Measurements from ENCODE around the gene ASPN. TPM values are rescaled to one million over a fixed set of nuclear protein-coding genes. Genes with fewer than 3 reads are reported as not detected.

ASPN gene
- total RNA-seq, 2 experiments from 2014 or later = not detected

DNA sequence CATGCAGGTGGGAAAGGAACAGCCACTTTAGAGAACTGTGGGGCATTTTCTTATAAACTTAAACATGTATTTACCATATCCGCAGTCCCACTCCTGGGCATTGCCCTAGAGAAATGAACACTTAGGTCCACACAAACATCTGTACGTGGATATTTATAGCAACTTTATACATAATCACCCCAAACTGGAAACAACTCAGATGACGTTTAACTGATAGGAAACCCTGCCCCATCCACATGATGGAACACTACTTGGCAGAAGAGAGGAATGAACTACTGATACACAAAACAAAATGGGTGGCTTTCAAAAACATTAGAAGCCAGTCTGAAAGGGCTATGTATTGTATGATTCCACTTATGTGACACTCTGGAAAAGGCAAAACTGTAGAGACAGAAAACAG is 31.0 kb upstream of the ASPN start:
- ATAC-seq (ENCODE audit: low read depth) (no peak), DNase-seq (no peak)
- H3K27ac Mint-ChIP-seq = no peak overlapping the region
- H3K9me3 Mint-ChIP-seq = no peaks in the 10 kb centered on the region
- no peaks in the 10 kb centered on the region for H3K27me3 Mint-ChIP-seq
- peaks cover 4% of the 10 kb centered on the region for H3K4me1 Mint-ChIP-seq
- POLR2A ChIA-PET = no interaction called here
- no peak overlapping the region for H3K4me3 Mint-ChIP-seq
- H3K36me3 Mint-ChIP-seq = no peaks in the 10 kb centered on the region

DNA sequence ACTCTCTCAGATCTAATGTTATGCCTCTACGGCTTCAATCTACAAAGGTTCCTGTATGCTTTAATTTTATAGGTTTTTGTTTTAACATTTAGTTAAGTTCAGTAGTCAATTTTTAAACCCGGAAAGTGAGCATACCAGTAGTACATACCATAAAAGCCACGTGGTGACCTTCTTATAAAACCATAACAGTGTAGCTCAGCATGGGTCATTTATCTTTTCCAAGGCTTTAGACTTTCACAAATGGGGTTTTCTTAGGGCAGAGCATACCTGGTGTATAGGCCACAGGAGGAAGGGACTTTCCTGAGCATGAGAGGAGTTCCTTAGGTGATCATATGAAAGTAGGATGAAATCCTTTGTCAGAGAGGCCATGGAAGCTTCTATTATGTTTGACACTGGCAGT is 30.3 kb upstream of the ASPN start:
- no peaks in the 10 kb centered on the region for H3K36me3 Mint-ChIP-seq
- peaks cover 6% of the 10 kb centered on the region for H3K4me1 Mint-ChIP-seq
- no peak overlapping the region for H3K4me3 Mint-ChIP-seq
- no peaks in the 10 kb centered on the region for H3K9me3 Mint-ChIP-seq
- POLR2A ChIA-PET = no interaction called here
- H3K27ac Mint-ChIP-seq = no peak overlapping the region
- no peaks in the 10 kb centered on the region for H3K27me3 Mint-ChIP-seq
- ATAC-seq (ENCODE audit: low read depth) (no peak), DNase-seq (no peak)

- POLR2A ChIA-PET = no interaction called here
- no peak overlapping the region for H3K27ac Mint-ChIP-seq
- no peaks in the 10 kb centered on the region for H3K27me3 Mint-ChIP-seq
- no peaks in the 10 kb centered on the region for H3K9me3 Mint-ChIP-seq
- H3K4me1 Mint-ChIP-seq = peaks cover 11% of the 10 kb centered on the region
- no peak overlapping the region for H3K4me3 Mint-ChIP-seq
- ATAC-seq (ENCODE audit: low read depth) (no peak), DNase-seq (no peak)
- H3K36me3 Mint-ChIP-seq = no peaks in the 10 kb centered on the region
Measured at GRCh38 chr9:92510747-92511146, 28.4 kb upstream of the ASPN start.

GRCh38 chr9:92509050-92509449 is 26.7 kb upstream of the ASPN start:
- H3K27me3 Mint-ChIP-seq = no peaks in the 10 kb centered on the region
- H3K27ac Mint-ChIP-seq = no peak overlapping the region
- POLR2A ChIA-PET = no interaction called here
- ATAC-seq (ENCODE audit: low read depth) (no peak), DNase-seq (no peak)
- H3K4me3 Mint-ChIP-seq = no peak overlapping the region
- H3K36me3 Mint-ChIP-seq = no peaks in the 10 kb centered on the region
- peaks cover 11% of the 10 kb centered on the region for H3K4me1 Mint-ChIP-seq
- no peaks in the 10 kb centered on the region for H3K9me3 Mint-ChIP-seq

- no peak overlapping the region for H3K4me3 Mint-ChIP-seq
- no peaks in the 10 kb centered on the region for H3K9me3 Mint-ChIP-seq
- ATAC-seq (ENCODE audit: low read depth) = no peak
- peaks cover 11% of the 10 kb centered on the region for H3K4me1 Mint-ChIP-seq
- no peaks in the 10 kb centered on the region for H3K27me3 Mint-ChIP-seq
- POLR2A ChIA-PET = no interaction called here
- no peak overlapping the region for H3K27ac Mint-ChIP-seq
- H3K36me3 Mint-ChIP-seq = no peaks in the 10 kb centered on the region
- no peak for DNase-seq
Measured at GRCh38 chr9:92508018-92508820, 25.9 kb upstream of the ASPN start.

DNA sequence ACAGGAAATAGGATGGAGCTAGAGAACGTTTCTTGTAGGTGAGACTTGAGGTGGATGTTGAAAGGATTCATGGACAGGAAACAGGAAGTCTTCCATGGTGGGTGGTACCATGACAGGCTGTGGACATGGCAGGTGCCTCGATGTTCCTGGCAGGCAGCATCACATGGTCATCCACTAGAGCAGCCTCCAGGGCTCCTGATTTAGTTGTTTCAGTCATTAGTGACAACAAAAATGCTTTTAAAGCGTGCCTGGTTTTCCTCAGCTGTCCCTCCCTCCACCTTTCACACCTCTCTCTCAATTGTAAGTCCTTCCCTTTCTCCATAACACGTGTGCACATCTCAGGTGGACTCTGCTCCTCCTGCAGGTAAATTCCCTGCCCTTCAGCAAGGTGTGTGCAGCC is 25.2 kb upstream of the ASPN start:
- no peak overlapping the region for H3K4me3 Mint-ChIP-seq
- no peak overlapping the region for H3K27ac Mint-ChIP-seq
- no peaks in the 10 kb centered on the region for H3K27me3 Mint-ChIP-seq
- peaks cover 11% of the 10 kb centered on the region for H3K4me1 Mint-ChIP-seq
- no peaks in the 10 kb centered on the region for H3K36me3 Mint-ChIP-seq
- no peak for DNase-seq
- H3K9me3 Mint-ChIP-seq = no peaks in the 10 kb centered on the region
- POLR2A ChIA-PET = no interaction called here
- no peak for ATAC-seq (ENCODE audit: low read depth)

DNA sequence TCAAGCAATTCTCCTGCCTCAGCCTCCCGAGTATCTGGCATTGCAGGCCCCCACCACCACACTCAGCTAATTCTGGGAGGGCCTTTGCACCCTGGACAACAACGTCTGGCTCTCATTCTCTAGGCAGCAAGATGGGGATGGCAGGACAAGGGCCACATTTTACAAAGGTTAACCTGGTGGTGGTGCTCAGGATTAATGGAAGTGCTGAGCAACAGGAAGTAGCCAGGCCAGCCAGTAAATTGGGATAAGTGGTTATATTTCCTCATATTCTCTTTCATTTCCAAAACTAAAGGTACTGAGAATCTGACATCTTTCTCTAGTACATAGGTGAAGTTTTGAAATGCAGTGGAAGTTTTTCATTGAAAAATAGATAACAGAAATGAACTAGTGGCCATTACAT is 24.7 kb upstream of the ASPN start:
- no peaks in the 10 kb centered on the region for H3K27me3 Mint-ChIP-seq
- DNase-seq (no peak), ATAC-seq (ENCODE audit: low read depth) (no peak)
- POLR2A ChIA-PET = no interaction called here
- peaks cover 11% of the 10 kb centered on the region for H3K4me1 Mint-ChIP-seq
- H3K27ac Mint-ChIP-seq = no peak overlapping the region
- H3K36me3 Mint-ChIP-seq = no peaks in the 10 kb centered on the region
- H3K9me3 Mint-ChIP-seq = no peaks in the 10 kb centered on the region
- no peak overlapping the region for H3K4me3 Mint-ChIP-seq

- Mint-ChIP-seq H3K27ac (no peak overlapping the region), H3K4me3 (no peak overlapping the region), H3K9me3 (no peaks in the 10 kb centered on the region), H3K36me3 (no peaks in the 10 kb centered on the region), H3K27me3 (no peaks in the 10 kb centered on the region), H3K4me1 (peaks cover 11% of the 10 kb centered on the region)
- POLR2A ChIA-PET = no interaction called here
- ATAC-seq (ENCODE audit: low read depth) (no peak), DNase-seq (no peak)
Measured at GRCh38 chr9:92506184-92506857, 24.0 kb upstream of the ASPN start.

GRCh38 chr9:92504881-92505280 is 22.6 kb upstream of the ASPN start:
- Mint-ChIP-seq H3K4me3 (no peak overlapping the region), H3K27ac (no peak overlapping the region), H3K4me1 (peaks cover 7% of the 10 kb centered on the region), H3K9me3 (no peaks in the 10 kb centered on the region), H3K36me3 (no peaks in the 10 kb centered on the region), H3K27me3 (no peaks in the 10 kb centered on the region)
- POLR2A ChIA-PET = no interaction called here
- no peak for DNase-seq
- ATAC-seq (ENCODE audit: low read depth) = no peak

- no peaks in the 10 kb centered on the region for H3K9me3 Mint-ChIP-seq
- H3K36me3 Mint-ChIP-seq = no peaks in the 10 kb centered on the region
- DNase-seq (no peak), ATAC-seq (ENCODE audit: low read depth) (no peak)
- no peaks in the 10 kb centered on the region for H3K27me3 Mint-ChIP-seq
- H3K4me1 Mint-ChIP-seq = peaks cover 7% of the 10 kb centered on the region
- POLR2A ChIA-PET = no interaction called here
- H3K4me3 Mint-ChIP-seq = no peak overlapping the region
- H3K27ac Mint-ChIP-seq = no peak overlapping the region
Measured at GRCh38 chr9:92503156-92503555, 20.9 kb upstream of the ASPN start.

DNA sequence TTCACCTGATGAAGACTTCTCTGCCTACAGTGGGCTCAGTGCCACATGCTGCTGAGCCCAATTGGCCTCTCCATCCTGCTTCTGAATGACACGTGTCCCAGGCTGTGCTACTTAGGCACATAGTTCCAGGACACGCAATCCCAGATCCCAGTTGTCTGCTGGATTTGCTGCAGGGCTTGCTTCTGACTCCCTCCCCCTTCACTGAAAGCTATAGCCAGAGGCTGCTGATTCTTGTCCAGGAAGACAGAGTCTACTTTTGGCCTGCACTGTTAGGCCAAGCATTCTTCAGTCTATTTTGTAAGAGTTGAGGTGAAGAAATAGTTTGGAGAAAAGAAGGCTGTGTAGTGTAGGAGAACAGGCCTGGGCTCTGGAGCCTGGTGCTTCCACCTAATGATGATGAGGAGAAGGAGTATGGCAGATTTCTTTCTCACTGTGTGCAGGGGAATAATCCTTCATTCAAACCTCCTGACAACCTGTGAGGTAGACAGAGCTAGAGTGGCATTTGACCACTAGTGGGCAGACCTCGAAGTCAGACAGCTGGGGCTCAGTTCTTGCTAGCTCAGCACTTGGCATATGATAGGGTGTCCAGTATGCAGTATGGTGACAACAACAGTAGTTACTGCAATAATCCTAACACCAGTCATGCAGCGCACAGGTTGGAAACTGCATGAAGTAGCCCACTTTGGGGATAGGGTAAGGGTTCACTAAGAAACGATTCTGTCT is 19.5 kb upstream of the ASPN start:
- POLR2A ChIA-PET = interaction anchor here (0.6 to 0.7 kb wide), 2 partner anchors 14 to 27 kb away, joined by 3 to 8 read pairs; no protein-coding TSS in a partner anchor
- H3K27me3 Mint-ChIP-seq = no peaks in the 10 kb centered on the region
- ATAC-seq (ENCODE audit: low read depth) = no peak
- H3K4me1 Mint-ChIP-seq = no peaks in the 10 kb centered on the region
- no peaks in the 10 kb centered on the region for H3K36me3 Mint-ChIP-seq
- DNase-seq = no peak
- no peak overlapping the region for H3K27ac Mint-ChIP-seq
- H3K4me3 Mint-ChIP-seq = no peak overlapping the region
- H3K9me3 Mint-ChIP-seq = no peaks in the 10 kb centered on the region

GRCh38 chr9:92500725-92501124 is 18.4 kb upstream of the ASPN start:
- Mint-ChIP-seq H3K4me1 (no peaks in the 10 kb centered on the region), H3K9me3 (no peaks in the 10 kb centered on the region), H3K27ac (no peak overlapping the region), H3K4me3 (no peak overlapping the region), H3K27me3 (no peaks in the 10 kb centered on the region), H3K36me3 (no peaks in the 10 kb centered on the region)
- POLR2A ChIA-PET = no interaction called here
- DNase-seq (no peak), ATAC-seq (ENCODE audit: low read depth) (no peak)

- no peaks in the 10 kb centered on the region for H3K36me3 Mint-ChIP-seq
- no peaks in the 10 kb centered on the region for H3K4me1 Mint-ChIP-seq
- H3K9me3 Mint-ChIP-seq = no peaks in the 10 kb centered on the region
- POLR2A ChIA-PET = no interaction called here
- H3K27me3 Mint-ChIP-seq = no peaks in the 10 kb centered on the region
- DNase-seq (no peak), ATAC-seq (ENCODE audit: low read depth) (no peak)
- H3K4me3 Mint-ChIP-seq = no peak overlapping the region
- no peak overlapping the region for H3K27ac Mint-ChIP-seq
Measured at GRCh38 chr9:92499701-92500100, 17.4 kb upstream of the ASPN start.
